Astrocyte of the cerebellum (primary cell): Measurements from ENCODE around the gene STIMATE.

Source experiments
- DNase-seq: peaks from one replicate; pipeline ENCODE4 v3.0.0-alpha.2; 2011; ENCODE audit warnings: low read depth
- H3K4me3 ChIP-seq: 2 replicates; pipeline ENCODE4 v1.5.1; 2011; ENCODE audit warnings: mild to moderate bottlenecking, low read depth, low read length, moderate library complexity
- in situ Hi-C: cut with HindIII; loops from 2 replicates; pipeline ENCODE4 v1.10.0; 2017; ENCODE audit warnings: low sequenced_read_pairs
- TF ChIP-seq, protein P1 (sequence below): IDR thresholded peaks from 2 replicates; pipeline ENCODE4 v1.5.1; 2012; ENCODE audit warnings: low read length, low read depth, moderate library complexity, mild to moderate bottlenecking; ENCODE audit errors: missing control alignments

Gene STIMATE

DNA sequence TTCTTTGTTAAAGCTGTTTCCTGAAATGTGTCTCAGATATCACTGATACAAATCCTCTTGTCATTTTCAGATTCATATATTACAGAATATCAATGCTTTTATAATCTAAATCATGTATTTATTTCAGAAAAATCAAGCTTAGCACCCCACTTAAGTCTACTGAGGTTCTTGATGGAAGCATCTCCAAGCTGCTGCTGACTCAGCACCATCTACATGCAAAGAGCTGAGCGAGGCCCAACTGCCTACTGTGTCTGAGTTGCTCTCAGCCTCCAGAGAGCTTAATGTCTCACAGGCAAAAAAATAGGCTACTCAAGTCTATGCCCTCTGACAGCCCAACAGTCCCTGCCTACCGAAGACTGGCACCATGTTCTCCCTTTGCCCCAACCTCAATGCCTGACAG lies 29.2 kb upstream of the STIMATE start:
- no peak overlapping the region for H3K4me3 ChIP-seq
- TF ChIP-seq, protein P1, sequence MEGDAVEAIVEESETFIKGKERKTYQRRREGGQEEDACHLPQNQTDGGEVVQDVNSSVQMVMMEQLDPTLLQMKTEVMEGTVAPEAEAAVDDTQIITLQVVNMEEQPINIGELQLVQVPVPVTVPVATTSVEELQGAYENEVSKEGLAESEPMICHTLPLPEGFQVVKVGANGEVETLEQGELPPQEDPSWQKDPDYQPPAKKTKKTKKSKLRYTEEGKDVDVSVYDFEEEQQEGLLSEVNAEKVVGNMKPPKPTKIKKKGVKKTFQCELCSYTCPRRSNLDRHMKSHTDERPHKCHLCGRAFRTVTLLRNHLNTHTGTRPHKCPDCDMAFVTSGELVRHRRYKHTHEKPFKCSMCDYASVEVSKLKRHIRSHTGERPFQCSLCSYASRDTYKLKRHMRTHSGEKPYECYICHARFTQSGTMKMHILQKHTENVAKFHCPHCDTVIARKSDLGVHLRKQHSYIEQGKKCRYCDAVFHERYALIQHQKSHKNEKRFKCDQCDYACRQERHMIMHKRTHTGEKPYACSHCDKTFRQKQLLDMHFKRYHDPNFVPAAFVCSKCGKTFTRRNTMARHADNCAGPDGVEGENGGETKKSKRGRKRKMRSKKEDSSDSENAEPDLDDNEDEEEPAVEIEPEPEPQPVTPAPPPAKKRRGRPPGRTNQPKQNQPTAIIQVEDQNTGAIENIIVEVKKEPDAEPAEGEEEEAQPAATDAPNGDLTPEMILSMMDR = no peak
- in situ Hi-C loops = no loop called here
- no peak for DNase-seq

DNA sequence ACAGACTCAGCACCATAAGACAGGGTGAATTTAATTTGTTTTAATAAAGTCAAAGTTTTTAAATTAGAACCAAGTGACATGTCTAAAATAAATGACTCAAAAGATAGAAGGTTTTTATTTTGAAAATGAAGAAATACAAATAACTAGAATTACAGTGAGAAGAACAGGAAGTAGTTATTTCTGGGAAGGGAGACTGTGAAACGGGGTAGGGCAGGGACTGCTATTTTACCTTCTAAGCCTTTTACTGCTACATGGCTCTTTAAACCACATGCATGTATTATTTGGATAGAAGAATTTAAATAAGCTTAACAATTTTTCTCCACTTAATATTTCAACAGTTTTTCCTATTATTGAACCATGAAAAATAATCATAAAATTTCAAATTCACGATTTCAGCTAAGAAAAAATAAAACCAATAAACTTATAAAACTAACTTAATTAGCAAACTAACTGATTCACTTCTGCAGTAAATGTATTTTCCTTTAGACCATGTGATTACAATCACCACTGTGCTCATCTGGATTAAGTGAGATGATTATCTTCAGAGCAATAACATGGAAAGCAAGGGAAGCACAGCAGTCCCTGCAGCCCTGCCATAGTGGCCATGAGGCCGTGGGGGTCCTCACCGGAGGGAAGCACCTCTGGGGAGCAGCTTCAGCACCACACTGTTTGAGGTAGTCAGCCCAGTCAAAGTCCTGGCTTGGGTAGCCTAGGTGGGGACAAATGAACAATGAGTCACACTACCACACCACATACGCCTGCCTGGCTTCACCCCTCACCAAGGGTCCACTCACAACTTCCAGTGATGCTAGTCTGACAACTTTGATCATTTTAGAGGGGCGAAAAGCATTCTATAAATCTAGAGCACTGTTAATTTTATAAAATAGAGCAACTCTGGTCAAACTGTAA lies 28.3 kb upstream of the STIMATE start:
- TF ChIP-seq, protein P1 = no peak
- no peak for DNase-seq
- in situ Hi-C loops = no loop called here
- H3K4me3 ChIP-seq = no peak overlapping the region

DNA sequence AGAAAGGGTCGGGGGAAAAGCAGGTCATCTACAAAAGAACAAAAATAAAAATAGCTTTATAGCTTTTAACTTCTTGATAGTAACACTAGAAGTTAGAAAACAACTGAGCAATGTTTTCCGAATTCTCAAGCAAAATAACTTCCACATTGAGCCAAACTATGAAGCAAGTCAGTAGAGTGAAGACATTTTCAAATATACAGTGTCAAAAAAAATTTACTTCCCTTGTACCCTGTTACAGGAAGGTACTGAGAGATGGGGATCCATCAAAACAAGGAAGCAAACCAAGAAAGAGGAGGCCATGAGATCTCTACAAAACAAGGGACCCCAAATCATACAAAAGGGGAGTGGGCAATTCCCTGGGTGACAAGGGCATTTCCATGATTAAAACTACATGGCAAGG lies 26.6 kb upstream of the STIMATE start:
- in situ Hi-C loops = no loop called here
- no peak overlapping the region for H3K4me3 ChIP-seq
- TF ChIP-seq, protein P1 = no peak
- DNase-seq = no peak

DNA sequence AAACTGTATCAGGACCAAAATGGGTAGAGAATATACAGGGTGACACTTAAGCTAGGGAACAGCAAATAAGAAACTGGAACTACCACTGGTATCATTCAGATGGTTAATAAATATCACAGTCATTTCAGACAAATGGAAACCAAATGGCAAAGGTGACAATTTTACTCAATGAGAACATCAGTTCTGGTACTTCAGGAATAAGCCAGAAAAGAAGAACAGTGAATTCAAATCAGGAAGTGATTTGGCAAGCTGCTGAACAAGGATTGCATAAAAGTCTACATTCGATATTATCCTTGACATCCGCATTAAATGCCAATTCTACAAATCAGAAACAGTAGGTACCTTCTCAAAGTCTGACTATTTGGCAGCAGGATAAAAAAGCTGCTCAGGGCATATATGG lies 23.5 kb upstream of the STIMATE start:
- TF ChIP-seq, protein P1 = no peak
- no peak for DNase-seq
- in situ Hi-C loops = no loop called here
- H3K4me3 ChIP-seq = no peak overlapping the region

DNA sequence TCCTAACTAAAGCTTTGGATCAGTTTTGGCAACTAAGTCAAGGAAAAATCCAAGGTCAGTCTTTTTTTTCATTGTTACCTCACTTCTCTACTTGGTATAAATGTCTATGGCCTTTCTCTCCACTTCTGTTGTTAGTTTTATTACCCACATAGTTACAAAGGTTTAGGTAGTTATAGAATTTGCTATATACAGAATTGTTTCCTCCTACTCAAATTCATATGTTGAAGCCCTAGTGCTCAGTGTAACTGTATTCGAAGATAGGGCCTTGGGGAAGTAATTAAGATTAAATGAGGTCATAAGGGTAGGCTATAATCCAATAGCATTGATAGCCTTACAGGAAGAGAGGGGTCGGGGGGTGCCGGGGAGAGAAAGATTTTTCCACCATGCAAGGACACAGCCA lies 19.7 kb upstream of the STIMATE start:
- in situ Hi-C loops = no loop called here
- TF ChIP-seq, protein P1 = no peak
- no peak for DNase-seq
- no peak overlapping the region for H3K4me3 ChIP-seq

DNA sequence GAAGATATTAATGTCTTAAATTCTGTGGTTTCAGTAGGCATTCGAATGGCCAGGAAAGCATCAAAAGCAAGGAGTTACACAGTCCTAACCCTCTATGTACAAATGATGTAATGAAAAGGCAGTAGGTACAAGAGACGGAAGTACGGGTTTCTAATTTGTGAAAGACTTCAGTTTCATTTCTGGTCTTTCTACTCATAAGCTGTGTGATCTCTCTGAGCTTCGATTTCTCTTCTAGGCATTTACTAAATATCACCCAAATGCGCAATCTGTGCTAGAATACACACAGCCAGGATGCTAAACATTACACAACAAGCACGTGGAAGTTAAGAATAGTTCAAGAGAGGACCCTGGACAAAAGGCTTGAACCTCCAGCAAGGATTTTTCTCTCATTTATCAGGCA lies 17.9 kb upstream of the STIMATE start:
- in situ Hi-C loops = no loop called here
- DNase-seq = no peak
- TF ChIP-seq, protein P1 = no peak
- no peak overlapping the region for H3K4me3 ChIP-seq
